Right lobe of liver (tissue), 4 donors: ENCODE measurements around the gene PRR35.

ENCODE experiments used
- CTCF ChIP-seq, 4 donors: fragments of 200-600 bp in 3 of 4; fragments of 450-650 bp in 1 of 4; IDR thresholded peaks; one replicate each; pipeline versions ENCODE4 v1.5.1 to v1.8.0; 2016 to 2022; ENCODE audit warnings: antibody characterized with exemption in 4 of 4, mild to moderate bottlenecking in 2 of 4
- POLR2A ChIP-seq: fragments of 450-650 bp; IDR thresholded peaks from one replicate; pipeline ENCODE4 v1.6.1; 2017; ENCODE audit warnings: antibody characterized with exemption, mild to moderate bottlenecking
- donor health status: DM: no; HTN: no; CAD: no.
- donor health status: DM: no; HTN: no; CAD: no.
- donor health status: DM: no; HTN: yes; CAD: no.

- TF ChIP-seq CTCF (IDR thresholded peaks at IDR 0.05) (no peak), POLR2A (no peak)
Measured at GRCh38 chr16:572865-573650, 12.9 kb downstream of the PRR35 start.
